HepG2 (cell line): ENCODE results near the gene B4GALT2. TPM values are rescaled to one million over a fixed set of nuclear protein-coding genes. Genes with fewer than 3 reads are reported as not detected.

Experiments
- IRF1 ChIP-seq: sonication (generic); formaldehyde crosslinking; IDR thresholded peaks from 2 replicates; pipeline ENCODE4 v1.4.0; 2020; ENCODE audit warnings: low read depth, mild to moderate bottlenecking, missing genetic modification reagents
- PATZ1 ChIP-seq: sonication (generic); formaldehyde crosslinking; IDR thresholded peaks from 2 replicates; pipeline ENCODE4 v1.4.0; 2020; ENCODE audit warnings: missing genetic modification reagents
- RARG ChIP-seq: sonication (generic); formaldehyde crosslinking; IDR thresholded peaks from 2 replicates; pipeline ENCODE4 v1.4.0; 2020; ENCODE audit warnings: low read depth, mild to moderate bottlenecking, missing genetic modification reagents
- RNF2 ChIP-seq: fragments of 450-650 bp; conservative IDR thresholded peaks from 2 replicates; pipeline ENCODE4 v1.6.1; 2016; ENCODE audit warnings: low read depth
- SIX1 ChIP-seq: sonication (generic); formaldehyde crosslinking; IDR thresholded peaks from 2 replicates; pipeline ENCODE4 v1.4.0; 2020; ENCODE audit warnings: missing genetic modification reagents, borderline replicate concordance
- ZBTB26 ChIP-seq: IDR thresholded peaks from 2 replicates; pipeline ENCODE4 v1.6.1; 2016; ENCODE audit warnings: missing compliant biosample characterization, missing genetic modification reagents, borderline replicate concordance
- ZHX2 ChIP-seq, 2 experiments: sonication (generic) in 1 of 2; formaldehyde crosslinking in 1 of 2; IDR thresholded peaks; 2 replicates each; pipeline versions ENCODE4 v1.6.1 to v1.9.0; 2014 to 2022; ENCODE audit warnings: antibody characterized with exemption in 1 of 2, borderline replicate concordance in 1 of 2, inconsistent platforms in 1 of 2, low read depth in 1 of 2, missing genetic modification reagents in 1 of 2
- ZNF451 ChIP-seq: sonication (generic); formaldehyde crosslinking; IDR thresholded peaks from 2 replicates; pipeline ENCODE4 v1.5.0; 2020; ENCODE audit warnings: mild to moderate bottlenecking, missing genetic modification reagents
- ZNF468 ChIP-seq: sonication (generic); formaldehyde crosslinking; IDR thresholded peaks from 2 replicates; pipeline ENCODE4 v1.8.0; 2022; ENCODE audit warnings: mild to moderate bottlenecking, moderate library complexity, missing genetic modification reagents
- ZNF512B ChIP-seq: sonication (generic); formaldehyde crosslinking; IDR thresholded peaks from 2 replicates; pipeline ENCODE4 v1.5.1; 2020; ENCODE audit warnings: missing genetic modification reagents, mild to moderate bottlenecking, borderline replicate concordance
- ZNF549 ChIP-seq: sonication (generic); formaldehyde crosslinking; IDR thresholded peaks from 2 replicates; pipeline ENCODE4 v1.5.0; 2020; ENCODE audit warnings: missing genetic modification reagents
- polyA plus RNA-seq, 8 experiments: library from polyadenylated mRNA; depleted of rRNA in 3 of 8; stranded (reverse) in 7 of 8; unstranded in 1 of 8; fragments of >200 nt; fragmentation: Illumina TruSeq in 4 of 8; extraction: Trizol in 4 of 8; gene quantifications; 2 replicates each; pipeline versions ENCODE4 v1.2.1 to v1.2.3, GENCODE V29; 2011 to 2016; ENCODE audit warnings: low read depth in 4 of 8, missing spikeins in 1 of 8, mixed read lengths in 1 of 8; ENCODE audit not compliant: insufficient read depth in 1 of 8
- total RNA-seq, 5 experiments: library from RNA; depleted of rRNA; stranded (reverse); fragments of >200 nt; fragmentation: Illumina TruSeq; extraction: Trizol; gene quantifications; 2 replicates each; pipeline ENCODE4 v1.2.3, GENCODE V29; 2016; ENCODE audit warnings: low read depth in 1 of 5

B4GALT2 gene
- total and polyA plus RNA-seq, 2 of the 13 experiments (the other 11 are each of a cell fraction or from before 2014, with no cell fraction given) = 41.9 to 78.0 TPM

- TF ChIP-seq ZBTB26 (peak; percentile 67; the same call in 1 of the 2 replicates), SIX1 (CRISPR knock-in tag) (peak; percentile 30; the same call in 1 of the 2 replicates), ZNF512B (CRISPR knock-in tag) (no peak), IRF1 (0 out of 2 replicates have a peak, but pooled peaks have one; percentile 19), ZHX2 (IDR thresholded peaks at IDR 0.05; ENCODE audit: low read depth) (no peak), ZHX2 (CRISPR knock-in tag; IDR thresholded peaks at IDR 0.05; ENCODE audit: borderline replicate concordance) (no peak), ZNF468 (CRISPR knock-in tag) (peak; percentile 68; the same call in 1 of the 2 replicates), RNF2 (peak; percentile 78), PATZ1 (peak; percentile 69; the same call in 1 of the 2 replicates), ZNF451 (CRISPR knock-in tag) (peak; percentile 93), ZNF549 (CRISPR knock-in tag) (no peak; the same call in 1 of the 2 replicates), RARG (CRISPR knock-in tag) (peak; percentile 82; the same call in 1 of the 2 replicates)
Observed at GRCh38 chr1:43946236-43947060, 32.6 kb upstream of the B4GALT2 start, which contains the start of gene IPO13 (continued).
